Neural progenitor cell (in vitro differentiated cells): Measurements from ENCODE around the gene MIDN.

ENCODE experiments used
- CTCF ChIP-seq: fragments of 200-600 bp; sonication (generic); IDR thresholded peaks from 2 replicates; pipeline ENCODE4 v1.5.1; 2017; ENCODE audit warnings: antibody characterized with exemption, mild to moderate bottlenecking
- EZH2 ChIP-seq: fragments of 200-600 bp; sonication (generic); IDR thresholded peaks from 2 replicates; pipeline ENCODE4 v1.6.1; 2017; ENCODE audit warnings: antibody characterized with exemption, mild to moderate bottlenecking, moderate library complexity
- EZH2phosphoT487 ChIP-seq: fragments of 200-600 bp; sonication (generic); IDR thresholded peaks from 2 replicates; pipeline ENCODE4 v1.6.1; 2017; ENCODE audit warnings: antibody characterized with exemption

DNA sequence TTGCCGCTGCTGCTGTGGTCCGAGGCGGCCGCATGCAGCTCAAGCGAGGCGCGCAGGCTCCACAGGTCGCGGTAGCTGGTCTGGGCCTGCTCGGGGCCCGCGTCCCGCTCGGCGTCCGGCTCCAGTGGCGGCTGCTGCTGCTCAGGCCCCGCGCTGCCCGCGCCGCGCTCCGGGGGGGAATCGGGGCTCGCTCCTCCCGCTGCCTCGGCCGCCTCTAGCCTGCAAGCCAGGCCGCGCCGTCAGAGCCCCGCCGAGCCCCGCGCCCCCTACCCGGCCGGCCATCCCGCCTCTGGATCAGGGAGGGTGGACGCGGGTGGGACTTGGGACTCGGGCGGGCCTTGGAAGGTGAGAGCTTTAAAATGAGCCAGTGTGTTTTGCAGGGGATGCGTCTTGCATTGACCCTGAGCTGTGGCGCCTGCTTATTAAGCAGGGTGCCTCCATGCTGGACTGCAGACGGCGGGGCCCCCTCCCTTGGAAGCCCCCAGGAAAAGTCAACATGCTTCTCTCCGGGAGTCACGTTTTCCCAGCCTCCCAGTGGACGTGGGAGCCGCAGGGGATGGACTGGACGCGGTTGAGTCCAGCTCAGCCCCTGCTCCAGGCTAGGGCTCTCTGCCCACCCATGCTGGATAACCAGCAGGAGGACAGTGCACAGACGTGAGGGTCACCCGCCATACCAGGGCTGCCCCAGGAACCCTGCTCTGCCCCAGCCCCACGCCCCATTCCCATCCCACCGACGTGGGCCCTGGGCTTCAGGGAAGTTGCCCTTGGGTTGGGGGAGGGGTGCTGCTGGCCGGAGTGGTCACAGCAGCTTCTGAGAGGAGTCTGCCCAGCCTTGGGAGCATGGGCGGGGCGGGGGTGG lies 18.2 kb upstream of the MIDN start:
- TF ChIP-seq CTCF (no peak), EZH2 (no peak), EZH2phosphoT487 (no peak)
